ENCODE data around the gene TRMT2A. TPM values are rescaled to one million over a fixed set of nuclear protein-coding genes. Genes with fewer than 3 reads are reported as not detected.

Gene TRMT2A
- total RNA-seq, 1 donor from 2014 or later, result 62.7 TPM

GRCh38 chr22:20107951-20108756 is 8.9 kb downstream of the TRMT2A start:
- DNase-seq (ENCODE audit: low read depth), result no peak

DNA sequence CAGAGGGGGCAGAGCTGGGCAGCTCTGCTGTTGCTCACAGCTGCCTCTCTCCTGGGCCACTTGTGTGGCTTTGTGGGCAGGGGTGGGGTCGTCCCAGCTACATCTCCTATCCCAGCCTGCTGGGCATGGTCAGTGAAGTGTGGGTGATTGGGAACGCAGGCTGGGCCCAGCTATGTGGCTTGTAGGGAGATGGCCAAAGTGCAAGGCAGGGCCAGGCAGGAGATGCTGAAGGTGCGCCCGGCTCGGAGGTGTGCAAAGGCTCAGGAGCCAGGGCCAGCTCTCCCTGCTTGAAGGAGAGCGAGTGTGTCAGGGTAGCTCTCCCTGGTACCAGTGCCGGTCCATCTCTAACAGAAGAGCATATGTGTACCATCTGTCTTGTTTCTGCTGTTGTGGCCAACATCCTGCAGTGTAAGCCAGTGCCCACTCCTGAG is 9.5 kb downstream of the TRMT2A start:
- peak; percentile 88 for DNase-seq (ENCODE audit: low read depth)

DNA sequence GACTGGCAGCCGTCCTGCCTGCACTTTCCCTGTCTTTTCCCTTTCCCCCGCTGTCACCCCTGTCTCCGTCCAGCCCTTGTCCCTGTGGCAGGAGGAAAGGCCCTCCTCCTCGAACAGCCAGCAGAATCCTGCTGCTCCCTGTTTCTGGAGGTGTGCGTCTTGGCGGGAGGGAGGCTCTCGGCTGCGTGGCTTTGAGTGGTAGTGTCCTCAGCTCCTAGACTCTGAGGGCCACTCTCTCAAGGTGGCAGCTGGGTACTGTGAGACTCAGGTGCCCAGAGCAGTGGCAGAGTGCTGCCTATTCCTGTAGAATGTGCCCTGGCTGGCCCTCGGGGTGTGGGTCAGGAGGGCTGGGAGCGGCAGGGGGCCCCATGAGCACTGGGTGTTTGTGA is 10.2 kb downstream of the TRMT2A start:
- DNase-seq (ENCODE audit: low read depth), result no peak

DNA sequence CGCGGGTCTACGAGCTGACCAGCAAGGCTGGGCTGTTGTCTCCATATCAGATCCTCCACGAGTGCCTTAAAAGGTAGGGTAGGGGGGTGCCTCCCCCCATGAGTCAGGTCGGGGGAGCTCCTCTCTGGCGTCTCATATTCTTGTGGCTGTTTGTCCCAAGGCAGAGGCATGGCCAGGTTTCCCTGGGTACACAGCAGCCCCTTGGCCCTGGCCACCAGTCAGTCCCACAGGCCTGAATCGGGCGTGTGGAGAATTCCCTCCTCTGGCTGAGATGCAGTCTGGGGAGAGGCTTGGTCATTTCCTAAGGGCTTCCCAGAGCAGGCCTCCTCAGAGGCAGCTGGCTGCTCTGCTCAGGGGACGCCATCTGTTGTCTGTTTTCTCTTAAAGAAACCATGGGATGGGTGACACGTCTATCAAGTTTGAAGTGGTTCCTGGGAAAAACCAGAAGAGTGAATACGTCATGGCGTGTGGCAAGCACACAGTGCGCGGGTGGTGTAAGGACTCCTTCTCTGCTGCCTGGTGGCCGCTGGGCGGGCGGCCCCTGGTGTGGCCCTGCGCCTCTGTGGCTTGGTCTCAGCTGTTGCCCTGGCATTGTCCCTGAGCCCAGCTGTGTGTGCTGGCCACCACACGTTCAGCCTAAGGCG is 10.7 kb downstream of the TRMT2A start:
- DNase-seq (ENCODE audit: low read depth), result peak; percentile 94

- DNase-seq (ENCODE audit: low read depth), result no peak
Measured at GRCh38 chr22:20105456-20106204, 11.4 kb downstream of the TRMT2A start.

- DNase-seq (ENCODE audit: low read depth), result no peak
Measured at GRCh38 chr22:20102203-20102780, 14.7 kb downstream of the TRMT2A start.

DNA sequence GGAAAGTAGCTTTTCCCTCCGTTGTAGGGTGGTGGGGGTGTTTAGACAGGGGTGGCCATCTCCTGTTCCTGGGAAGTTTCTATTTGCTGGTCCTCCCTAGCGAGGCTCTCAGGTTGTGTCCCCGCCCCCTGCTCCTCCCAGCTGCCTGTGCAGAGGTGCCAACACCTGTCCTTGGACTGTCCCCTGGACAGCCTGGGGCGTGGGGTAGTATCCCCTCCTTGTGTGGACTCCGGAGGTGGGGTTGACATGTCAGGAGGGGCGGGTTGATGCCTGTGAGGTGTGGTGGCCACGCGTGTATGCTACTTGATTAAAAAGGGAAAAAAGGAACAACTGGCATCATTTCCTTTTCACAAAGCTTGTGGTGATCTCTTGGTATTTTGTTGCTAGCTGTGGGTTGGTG is 15.4 kb downstream of the TRMT2A start:
- DNase-seq (ENCODE audit: low read depth), result no peak

DNA sequence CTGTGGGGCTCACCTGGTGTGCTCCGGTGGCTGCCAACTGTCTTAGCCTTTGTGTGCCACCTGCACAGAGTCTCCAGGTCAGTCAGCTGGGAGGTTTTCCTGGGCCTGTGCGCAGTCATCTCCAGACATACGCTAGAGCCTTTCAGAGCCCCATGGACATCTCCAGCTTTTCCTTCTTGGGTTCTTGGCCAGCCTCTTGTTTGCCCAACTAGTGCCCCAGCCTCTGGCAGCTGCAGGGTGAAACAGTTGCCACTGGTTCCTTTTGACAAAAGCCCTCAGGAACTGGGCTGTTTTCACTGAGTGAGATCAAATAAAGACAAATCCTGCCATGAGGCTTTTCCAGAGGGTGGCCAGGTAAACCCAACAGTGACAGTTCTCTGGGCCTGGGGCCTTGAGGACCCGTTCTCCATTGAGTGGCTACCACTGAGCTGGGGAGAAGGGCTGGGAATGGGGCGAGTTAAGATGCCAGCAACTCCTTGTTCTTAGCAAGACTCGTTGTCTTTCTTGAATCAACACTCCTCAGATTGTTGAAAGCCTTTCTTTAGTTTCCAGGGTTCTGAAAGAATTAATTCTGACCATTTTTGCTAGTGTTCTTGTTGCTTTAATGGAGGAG is 17.8 kb downstream of the TRMT2A start:
- peak; percentile 50 for DNase-seq (ENCODE audit: low read depth)

- no peak for DNase-seq (ENCODE audit: low read depth)
Measured at GRCh38 chr22:20096574-20097420, 20.2 kb downstream of the TRMT2A start.

GRCh38 chr22:20095521-20095920 is 21.5 kb downstream of the TRMT2A start:
- DNase-seq (ENCODE audit: low read depth), result no peak

DNA sequence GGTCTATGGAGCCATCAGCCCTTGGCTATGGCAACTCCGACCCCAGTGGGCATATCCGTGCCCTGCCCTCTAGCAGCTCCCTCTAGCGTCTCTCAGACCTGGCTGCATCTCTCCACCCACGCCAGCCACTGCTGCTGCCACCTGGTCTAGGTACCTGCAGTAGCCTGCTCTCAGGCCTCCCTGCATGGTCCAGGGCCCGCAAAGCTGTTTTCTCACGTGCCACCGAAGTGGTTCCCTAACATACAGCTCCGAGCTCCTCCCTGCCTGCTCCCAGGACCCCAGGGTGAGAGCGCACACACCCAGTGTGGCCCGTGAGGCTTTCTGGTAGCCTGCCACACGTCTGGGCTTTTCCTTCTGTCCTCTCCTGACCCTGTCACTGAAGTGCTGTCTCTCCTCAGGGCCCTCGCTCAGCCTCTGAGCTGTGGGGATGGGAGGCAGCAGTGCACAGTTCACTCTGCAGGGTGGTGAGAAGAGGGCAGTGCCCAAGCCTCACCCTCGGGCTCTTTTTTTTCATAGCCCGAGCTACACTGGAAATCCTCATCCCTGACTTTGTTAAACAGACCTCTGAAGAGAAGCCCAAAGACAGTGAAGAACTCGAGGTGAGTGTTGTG is 22.7 kb downstream of the TRMT2A start:
- no peak for DNase-seq (ENCODE audit: low read depth)

DNA sequence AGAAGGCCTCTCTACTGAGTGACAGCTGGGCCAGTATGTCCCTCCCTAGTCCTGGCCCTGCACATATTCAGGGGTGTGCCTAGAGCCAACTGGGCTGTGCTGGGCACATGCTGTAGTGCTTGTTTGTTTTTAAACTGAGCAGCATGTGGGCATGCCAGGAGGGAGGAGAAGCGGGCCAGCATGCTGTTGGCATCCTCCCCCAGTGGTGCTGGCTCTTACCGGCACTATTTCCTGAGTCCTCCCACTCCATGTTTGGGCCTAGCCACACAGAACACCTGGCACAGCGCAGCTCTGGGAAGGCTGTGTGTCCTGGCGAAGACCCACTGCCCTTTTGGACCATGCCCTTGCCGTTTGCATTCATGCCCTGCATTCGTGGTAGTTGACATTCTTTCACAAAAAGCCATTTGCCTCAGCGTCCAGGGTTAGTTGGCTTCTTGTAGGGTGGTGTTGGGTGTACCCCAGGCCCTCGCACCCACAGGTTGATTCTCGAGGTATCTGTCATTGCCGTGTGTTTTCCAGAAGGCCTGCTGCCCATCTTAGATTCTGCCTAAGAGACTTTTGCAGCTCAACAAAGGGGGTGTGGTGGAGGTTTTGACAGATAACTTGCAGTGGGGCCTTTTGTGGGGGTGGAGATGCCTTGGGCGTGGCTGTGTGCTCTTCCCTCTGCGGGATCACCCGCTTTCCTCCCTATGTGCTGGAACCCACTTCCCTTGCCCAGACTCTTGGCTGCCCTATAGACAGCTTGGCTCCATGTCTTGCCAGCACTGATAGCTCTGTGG is 23.4 kb downstream of the TRMT2A start:
- peak; percentile 86 for DNase-seq (ENCODE audit: low read depth)

GRCh38 chr22:20092477-20092854 is 24.6 kb downstream of the TRMT2A start:
- DNase-seq (ENCODE audit: low read depth), result no peak

DNA sequence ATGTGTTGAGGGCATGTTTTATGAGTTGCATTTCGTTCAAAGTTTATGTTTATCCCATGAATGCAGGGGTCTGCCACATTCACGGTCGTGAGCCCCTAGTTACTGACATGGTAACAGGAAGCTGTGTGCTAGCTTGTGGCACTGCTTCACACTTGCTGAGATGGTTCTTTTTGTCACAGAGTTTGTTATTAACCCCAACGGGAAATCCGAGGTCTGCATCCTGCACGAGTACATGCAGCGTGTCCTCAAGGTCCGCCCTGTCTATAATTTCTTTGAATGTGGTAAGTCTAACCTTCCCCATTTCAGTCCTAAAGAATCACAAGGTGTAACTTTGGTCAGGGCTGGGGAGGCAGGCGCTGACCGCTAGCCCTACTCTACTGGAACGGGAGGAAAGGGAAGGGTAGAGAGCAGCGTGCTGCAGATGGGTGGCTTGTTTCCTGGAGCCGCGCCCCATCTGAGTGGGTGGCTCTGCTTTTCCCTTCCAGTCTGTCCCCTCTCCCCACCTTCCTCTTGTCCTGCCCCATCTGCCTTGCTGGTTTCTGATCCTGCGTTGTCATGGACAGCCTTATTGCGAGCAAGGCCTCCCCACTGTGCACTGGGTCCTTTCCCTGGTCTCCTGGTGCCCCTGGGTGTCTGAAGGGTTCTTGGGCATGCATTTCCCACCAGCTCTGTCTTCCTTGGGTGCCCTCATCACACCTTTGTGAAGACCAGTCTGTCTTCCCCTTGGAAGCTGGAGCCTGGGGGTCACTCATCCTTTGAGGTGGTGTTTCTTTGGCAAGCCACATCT is 25.1 kb downstream of the TRMT2A start:
- no peak for DNase-seq (ENCODE audit: low read depth)

DNA sequence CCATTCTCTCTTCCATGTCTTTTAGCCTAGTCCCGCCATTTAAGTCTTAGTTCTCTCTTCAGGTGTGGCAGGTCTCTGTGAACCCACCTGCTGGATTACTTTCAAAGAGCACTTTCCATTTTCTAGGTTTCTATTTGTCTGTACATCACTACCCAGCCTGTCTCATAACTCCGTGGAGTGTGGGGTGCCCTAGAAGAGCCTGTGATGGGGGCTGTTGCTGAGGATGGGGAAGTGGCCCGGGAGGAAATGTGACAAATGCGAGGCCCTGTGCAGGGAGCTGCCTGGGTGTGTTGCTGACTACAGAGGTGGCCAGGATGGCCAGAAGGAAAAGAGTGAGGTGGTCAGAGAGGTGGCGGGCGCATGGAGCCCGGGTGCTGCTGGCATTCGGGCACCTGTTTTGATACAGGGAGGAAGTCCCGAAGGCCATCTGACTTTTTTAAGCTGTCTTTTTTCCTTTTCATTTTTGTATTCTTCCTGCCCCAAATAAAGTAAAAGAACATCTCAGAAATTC is 26.2 kb downstream of the TRMT2A start:
- DNase-seq (ENCODE audit: low read depth), result no peak

- DNase-seq (ENCODE audit: low read depth), result peak; percentile 56
Measured at GRCh38 chr22:20089977-20090729, 26.9 kb downstream of the TRMT2A start.

DNA sequence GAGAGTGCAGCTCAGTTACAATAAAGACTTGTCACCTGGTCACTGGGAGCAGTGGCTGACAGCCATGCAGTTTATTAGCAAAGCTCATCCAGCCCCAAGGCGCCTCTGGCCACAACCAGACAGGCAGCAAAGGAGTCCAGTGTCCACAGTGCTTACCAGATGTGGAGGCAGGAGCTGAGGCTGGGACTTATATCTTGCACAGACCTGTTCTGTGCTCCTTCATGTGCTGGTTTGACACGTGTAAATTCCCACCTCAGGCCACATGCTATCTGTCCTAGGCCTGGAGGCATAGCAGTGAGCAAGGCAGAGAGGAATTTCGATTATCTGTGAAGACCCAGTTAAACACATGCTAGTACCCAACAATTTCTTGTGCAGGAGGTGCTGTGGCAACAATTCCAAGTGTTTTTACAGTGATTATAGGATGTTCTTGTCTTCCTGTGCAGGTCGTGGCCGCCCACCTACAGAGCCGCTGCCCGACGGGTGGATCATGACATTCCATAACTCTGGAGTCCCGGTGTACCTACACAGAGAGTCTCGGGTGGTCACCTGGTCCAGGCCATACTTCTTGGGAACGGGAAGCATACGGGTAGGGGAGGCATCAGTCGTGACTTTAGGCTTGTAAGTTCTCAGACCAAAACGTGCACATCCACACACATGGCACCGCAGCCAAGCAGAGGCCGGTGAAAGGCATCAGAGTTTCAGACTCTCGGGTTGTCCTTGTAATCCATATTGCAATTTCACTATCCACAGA is 27.6 kb downstream of the TRMT2A start:
- no peak for DNase-seq (ENCODE audit: low read depth)

All from myocyte (in vitro differentiated cells).